Motor neuron (in vitro differentiated cells): ENCODE results near the gene HOXA5. TPM values are rescaled to one million over a fixed set of nuclear protein-coding genes. Genes with fewer than 3 reads are reported as not detected.

Source experiments
- ATAC-seq, 8 experiments: fragments of 200-7000 bp; cut with Tn5 transposase; replicated peaks in 6 of 8; 2 replicates each; pipeline ENCODE4 v1.8.0; 2021; ENCODE audit warnings: mild to moderate bottlenecking in 8 of 8, moderate library complexity in 8 of 8
- H3K27ac ChIP-seq, 2 donors: fragments of 250-450 bp; sonication (Bioruptor Pico); 2 replicates each; pipeline ENCODE4 v1.9.0; 2021; ENCODE audit warnings: antibody characterized with exemption in 2 of 2, mild to moderate bottlenecking in 2 of 2, moderate library complexity in 1 of 2
- H3K4me1 ChIP-seq, 2 donors: fragments of 250-450 bp; sonication (Bioruptor Pico); replicated peaks in 1 of 2; 2 replicates each; pipeline ENCODE4 v1.6.1; 2021; ENCODE audit warnings: antibody characterized with exemption in 2 of 2, mild to moderate bottlenecking in 2 of 2, moderate library complexity in 1 of 2
- H3K4me3 ChIP-seq, 5 donors: fragments of 250-450 bp; sonication (Bioruptor Pico); 2 replicates each; pipeline ENCODE4 v1.9.0; 2021; ENCODE audit warnings: antibody characterized with exemption in 5 of 5, mild to moderate bottlenecking in 5 of 5, moderate library complexity in 4 of 5
- WGBS, 10 experiments: fragments of 450-650 bp; shearing (Covaris generic); methylation state at CpG; one replicate each; pipeline ENCODE4 v1.0.0; 2022; 5-methylcytosine and 5-hydroxymethylcytosine counted together
- in situ Hi-C, 9 experiments: fragments of 400-800 bp; cut with MboI; loops; one replicate each; pipeline ENCODE4 v1.15.0; 2021; ENCODE audit warnings: low sequenced_read_pairs in 9 of 9, low pct_unique_long_range_greater_than_20kb in 2 of 9; ENCODE audit not compliant: unreplicated experiment in 9 of 9
- total RNA-seq, 8 experiments: library from RNA; unstranded; fragments of 300-600 nt; gene quantifications; 2 replicates each; pipeline versions ENCODE4 v1.2.3 to v1.2.4, GENCODE V29; 2022

HOXA5 gene
- total RNA-seq, 8 experiments from 2014 or later: 10.0 to 121 (median 73.0) TPM

GRCh38 chr7:27172823-27173510 is 29.5 kb upstream of the HOXA5 start:
- ATAC-seq: peak; percentile 3 to 70 (median 47)
- 0 to 3% (median 2%) methylated on average over 8 to 20 of the region's 58 CpGs; no CpG with 5 or more reads in 5 of the 10 experiments for WGBS, 10 experiments
- in situ Hi-C loops: loop anchor here in 6 of 9 experiments (10.0 to 25.0 kb wide), 4 partner anchors 786 to 1311 kb away; no protein-coding TSS in a partner anchor

GRCh38 chr7:27172315-27172774 is 28.9 kb upstream of the HOXA5 start:
- in situ Hi-C loops: loop anchor here in 6 of 9 experiments (10.0 to 25.0 kb wide), 4 partner anchors 785 to 1310 kb away; no protein-coding TSS in a partner anchor
- 0 to 20% (median 5%) methylated on average over 1 to 7 of the region's 10 CpGs; no CpG with 5 or more reads in 2 of the 10 experiments for WGBS, 10 experiments
- Histone ChIP-seq H3K4me1 (peaks cover 0 to 6% of the 10 kb centered on the region in 2 donors), H3K27ac (no peak overlapping the region), H3K4me3 (no peak overlapping the region)
- no peak for ATAC-seq

More at GRCh38 chr7:27172823-27173510, 29.5 kb upstream of the HOXA5 start:
- Histone ChIP-seq H3K4me1 (peaks cover 0 to 6% of the 10 kb centered on the region in 2 donors), H3K4me3 (peak overlapping the region in 4 of 5 donors; percentile 15 to 32 (median 24)), H3K27ac (no peak overlapping the region)

- no peak overlapping the region for H3K27ac ChIP-seq
- in situ Hi-C loops: loop anchor here in 6 of 9 experiments (10.0 to 25.0 kb wide), 4 partner anchors 784 to 1309 kb away; no protein-coding TSS in a partner anchor
- WGBS, 10 experiments: 0 to 40% (median 4%) methylated on average over 2 to 28 of the region's 30 CpGs
- peaks cover 0 to 6% of the 10 kb centered on the region in 2 donors for H3K4me1 ChIP-seq
- no peak overlapping the region for H3K4me3 ChIP-seq
- no peak for ATAC-seq
These were observed 28.3 kb upstream of the HOXA5 start for GRCh38 chr7:27171637-27172314.

- no peak for ATAC-seq
- in situ Hi-C loops: loop anchor here in 6 of 9 experiments (10.0 to 25.0 kb wide), 4 partner anchors 784 to 1309 kb away; no protein-coding TSS in a partner anchor
- H3K4me3 ChIP-seq: no peak overlapping the region
- peaks cover 0 to 10% of the 10 kb centered on the region in 2 donors for H3K4me1 ChIP-seq
- no peak overlapping the region for H3K27ac ChIP-seq
- 0 to 20% (median 4%) methylated on average over 1 to 4 of the region's 8 CpGs; no CpG with 5 or more reads in 3 of the 10 experiments for WGBS, 10 experiments
These were observed 27.8 kb upstream of the HOXA5 start for GRCh38 chr7:27171325-27171636.

GRCh38 chr7:27170426-27171324 is 27.2 kb upstream of the HOXA5 start:
- no peak overlapping the region for H3K27ac ChIP-seq
- ATAC-seq: no peak
- in situ Hi-C loops: loop anchor here in 6 of 9 experiments (10.0 to 25.0 kb wide), 4 partner anchors 783 to 1308 kb away; no protein-coding TSS in a partner anchor
- H3K4me3 ChIP-seq: no peak overlapping the region
- 0 to 64% (median 14%) methylated on average over 5 to 11 of the region's 11 CpGs for WGBS, 10 experiments
- H3K4me1 ChIP-seq: peaks cover 3 to 11% of the 10 kb centered on the region in 2 donors

GRCh38 chr7:27169658-27170425 is 26.4 kb upstream of the HOXA5 start:
- peaks cover 6 to 11% of the 10 kb centered on the region in 2 donors for H3K4me1 ChIP-seq
- no peak overlapping the region for H3K27ac ChIP-seq
- in situ Hi-C loops: loop anchor here in 6 of 9 experiments (10.0 to 25.0 kb wide), 4 partner anchors 783 to 1308 kb away; no protein-coding TSS in a partner anchor
- ATAC-seq: peak in 6 of 8 experiments; percentile 0 to 43 (median 24)
- no peak overlapping the region for H3K4me3 ChIP-seq
- WGBS, 10 experiments: 0 to 40% (median 11%) methylated on average over 1 to 5 of the region's 46 CpGs; no CpG with 5 or more reads in 2 of the 10 experiments

- Histone ChIP-seq H3K4me3 (no peak overlapping the region), H3K27ac (no peak overlapping the region), H3K4me1 (peaks cover 6 to 11% of the 10 kb centered on the region in 2 donors)
- ATAC-seq: peak in 6 of 8 experiments; percentile 1 to 34 (median 16)
- WGBS, 10 experiments: 3 to 46% (median 10%) methylated on average over 1 to 20 of the region's 25 CpGs
- in situ Hi-C loops: loop anchor here in 5 of 9 experiments (25.0 kb wide), 3 partner anchors 781 to 1306 kb away; no protein-coding TSS in a partner anchor
These were observed 24.9 kb upstream of the HOXA5 start for GRCh38 chr7:27168265-27168947.

- Histone ChIP-seq H3K4me1 (peaks cover 6 to 11% of the 10 kb centered on the region in 2 donors), H3K27ac (no peak overlapping the region), H3K4me3 (no peak overlapping the region)
- no peak for ATAC-seq
- in situ Hi-C loops: loop anchor here in 5 of 9 experiments (25.0 kb wide), 3 partner anchors 781 to 1306 kb away; no protein-coding TSS in a partner anchor
- WGBS, 10 experiments: 4 to 41% (median 19%) methylated on average over 1 to 4 of the region's 4 CpGs; no CpG with 5 or more reads in 4 of the 10 experiments
These were observed 24.4 kb upstream of the HOXA5 start for GRCh38 chr7:27167916-27168264.

- Histone ChIP-seq H3K4me3 (no peak overlapping the region), H3K27ac (no peak overlapping the region), H3K4me1 (peaks cover 6 to 11% of the 10 kb centered on the region in 2 donors)
- in situ Hi-C loops: loop anchor here in 5 of 9 experiments (25.0 kb wide), 3 partner anchors 780 to 1305 kb away; no protein-coding TSS in a partner anchor
- peak in 2 of 8 experiments; percentile 0 to 1 for ATAC-seq
- WGBS, 10 experiments: 0 to 72% (median 12%) methylated on average over 2 to 15 of the region's 50 CpGs; no CpG with 5 or more reads in 2 of the 10 experiments
These were observed 23.3 kb upstream of the HOXA5 start for GRCh38 chr7:27166531-27167505.

- Histone ChIP-seq H3K27ac (no peak overlapping the region), H3K4me1 (peaks cover 6 to 15% of the 10 kb centered on the region in 2 donors), H3K4me3 (peak overlapping the region in 3 of 5 donors; percentile 31 to 35 (median 32))
- 0 to 26% (median 15%) methylated on average over 1 to 12 of the region's 46 CpGs; no CpG with 5 or more reads in 5 of the 10 experiments for WGBS, 10 experiments
- ATAC-seq: peak in 2 of 8 experiments; percentile 0
- in situ Hi-C loops: loop anchor here in 5 of 9 experiments (25.0 kb wide), 3 partner anchors 779 to 1304 kb away; no protein-coding TSS in a partner anchor
These were observed 22.6 kb upstream of the HOXA5 start for GRCh38 chr7:27165996-27166530.
